Stimulated activated CD4-positive, alpha-beta T cell treated with anti-CD3 and anti-CD28 coated beads, TNF-alpha, amount 100 ng/mL, for 4 hours (primary cell): ENCODE results near the gene CIAO1.
"Not testable (repeated sequence)": the region's sequence is repeated elsewhere in the genome, so short reads cannot be mapped to it uniquely, and the experiment has no call there.

Experiments
- DNase-seq, 3 experiments: peaks; one replicate each; pipeline ENCODE4 v3.0.0-alpha.2; 2020; ENCODE audit warnings: low read depth in 3 of 3

The CIAO1 gene

DNA sequence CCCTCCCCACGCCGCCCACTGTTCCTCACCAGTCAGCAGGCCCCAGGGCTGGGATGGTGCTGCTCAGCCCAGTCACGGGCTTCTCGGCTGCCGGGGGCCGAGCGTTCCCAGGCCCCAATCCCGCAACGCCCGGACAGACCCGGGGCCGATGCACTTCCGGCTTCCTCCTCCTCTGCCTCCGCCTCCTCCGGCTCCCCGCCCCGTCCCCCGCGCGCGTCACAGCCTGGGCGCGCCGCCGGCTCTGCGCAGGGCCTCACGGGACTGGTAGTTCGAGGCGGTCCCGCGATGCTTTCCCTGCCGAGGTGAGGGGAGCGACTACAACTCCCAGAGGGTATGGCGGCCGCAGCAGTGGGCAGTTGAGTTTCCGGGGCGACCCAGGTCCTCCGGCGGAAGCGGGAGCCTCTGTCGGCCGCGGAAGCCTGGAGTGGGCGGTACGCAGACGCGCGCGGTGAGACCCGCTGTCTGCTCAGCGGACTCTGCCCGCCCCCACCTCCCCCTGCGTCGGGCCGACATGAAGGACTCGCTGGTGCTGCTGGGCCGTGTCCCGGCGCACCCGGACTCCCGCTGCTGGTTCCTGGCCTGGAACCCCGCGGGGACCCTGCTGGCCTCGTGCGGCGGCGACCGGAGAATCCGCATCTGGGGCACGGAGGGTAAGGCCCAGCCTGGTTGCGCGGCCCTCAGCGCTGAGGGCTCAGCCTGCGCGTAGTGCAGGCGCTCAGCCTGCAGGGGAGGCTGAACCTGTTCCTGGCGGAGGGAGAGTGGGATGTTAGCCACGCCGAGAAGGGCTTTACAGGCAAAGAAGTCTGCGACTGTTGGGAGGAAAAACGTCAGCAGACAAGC lies at the start of gene CIAO1, which contains the start of gene TMEM127:
Gene CIAO1, plus strand, starts transcription at position 386 of the 840 bp plus-strand sequence. Its CDS starts 126 bp downstream, at position 512.
Gene TMEM127, minus strand, starts transcription at position 158 of the 840 bp plus-strand sequence. CDS start 616 bp downstream, outside the sequence.
- peak; percentile 94 to 97 (median 97) for DNase-seq

DNA sequence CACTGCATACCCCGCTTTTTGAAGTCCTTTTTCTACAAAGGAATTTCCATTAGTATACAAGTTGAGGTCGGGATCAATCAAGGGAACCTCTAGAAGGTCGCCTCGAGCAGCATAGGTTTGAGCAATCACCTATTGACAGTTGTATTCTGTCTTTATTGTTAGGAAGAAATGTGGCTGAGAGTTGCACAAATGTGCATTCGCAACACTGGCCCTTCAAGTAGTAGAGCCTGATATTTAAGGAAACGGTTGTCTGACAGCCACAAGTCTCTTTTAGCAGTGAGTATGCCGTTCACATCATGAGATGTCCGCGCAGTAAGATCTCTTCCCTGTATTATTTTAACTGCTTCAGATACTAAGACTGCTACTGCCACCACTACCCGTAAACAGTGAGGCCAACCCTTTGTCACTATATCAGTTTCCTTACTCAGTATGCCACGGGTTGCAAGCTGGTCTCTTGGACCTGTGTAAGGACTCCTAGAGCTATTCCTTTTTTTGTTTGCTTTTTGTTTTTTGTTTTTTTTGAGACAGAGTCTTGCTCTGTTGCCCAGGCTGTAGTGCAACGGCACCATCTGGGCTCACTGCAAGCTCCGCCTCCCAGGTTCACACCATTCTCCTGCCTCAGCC lies 47.4 kb upstream of the CIAO1 start:
- DNase-seq, result no peak

DNA sequence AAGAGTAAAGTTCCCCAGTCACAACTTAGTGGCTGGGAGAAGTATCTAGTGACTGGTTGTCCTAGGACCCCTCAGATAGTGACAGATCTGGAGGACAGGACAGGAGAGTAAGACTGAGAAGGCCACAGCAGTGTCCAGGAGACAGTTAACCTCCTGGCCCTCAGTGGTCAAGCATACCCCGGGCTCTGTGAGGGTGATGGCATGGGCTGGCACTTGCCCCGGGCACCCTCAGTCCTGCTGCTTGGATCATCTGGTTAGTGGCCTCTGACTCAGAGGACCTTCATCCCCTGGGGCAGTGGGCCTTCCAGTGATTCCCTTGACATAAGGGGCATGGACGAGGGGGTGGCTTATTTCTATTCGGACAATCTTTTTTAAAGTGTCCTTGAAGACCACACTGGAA lies 46.1 kb upstream of the CIAO1 start:
- not testable (repeated sequence) for DNase-seq

DNA sequence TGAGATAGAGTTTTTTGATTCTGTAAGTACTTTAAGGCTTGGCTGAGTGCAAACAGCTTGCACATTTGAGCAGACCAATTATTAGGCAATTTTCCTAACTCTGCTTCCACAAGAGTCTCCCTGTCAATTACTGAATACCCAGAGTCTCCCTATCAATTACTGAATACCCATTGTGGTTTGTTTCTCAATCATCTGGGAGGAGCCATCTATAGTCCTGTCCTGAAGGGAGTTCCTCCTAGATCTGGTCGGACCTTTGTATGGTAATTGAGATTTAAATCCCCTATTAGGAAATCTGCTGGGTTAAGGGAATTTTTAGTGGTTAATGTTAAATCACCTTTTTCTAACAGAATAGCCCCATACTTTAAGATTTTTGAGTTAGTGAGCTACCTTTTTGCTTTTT lies 44.9 kb upstream of the CIAO1 start:
- DNase-seq, result not testable (repeated sequence)

DNA sequence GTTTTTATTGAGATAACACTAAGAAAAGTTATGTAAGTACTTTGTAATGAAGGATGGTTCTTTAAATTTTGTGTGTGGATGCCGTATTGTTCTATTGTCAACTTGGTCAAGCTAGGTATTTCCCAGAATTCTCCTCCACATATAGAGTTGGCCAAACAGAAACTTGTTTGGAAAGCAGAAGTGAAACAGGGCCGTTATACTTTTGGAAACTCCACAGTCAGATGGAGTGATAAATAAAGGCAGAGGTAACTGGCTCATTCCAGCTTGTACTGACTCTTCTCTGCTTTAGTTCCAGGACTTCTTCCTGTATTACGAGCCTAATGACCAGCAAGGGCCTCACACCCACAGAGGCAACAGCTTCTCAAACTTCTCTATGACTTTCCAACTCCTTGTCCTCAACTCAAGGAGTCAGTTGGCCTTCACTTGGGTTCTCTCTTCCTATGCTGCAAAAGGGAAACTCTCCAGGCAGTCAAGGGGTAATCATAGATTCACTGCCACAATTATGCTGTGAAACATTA lies 41.0 kb upstream of the CIAO1 start:
- DNase-seq, result no peak

DNA sequence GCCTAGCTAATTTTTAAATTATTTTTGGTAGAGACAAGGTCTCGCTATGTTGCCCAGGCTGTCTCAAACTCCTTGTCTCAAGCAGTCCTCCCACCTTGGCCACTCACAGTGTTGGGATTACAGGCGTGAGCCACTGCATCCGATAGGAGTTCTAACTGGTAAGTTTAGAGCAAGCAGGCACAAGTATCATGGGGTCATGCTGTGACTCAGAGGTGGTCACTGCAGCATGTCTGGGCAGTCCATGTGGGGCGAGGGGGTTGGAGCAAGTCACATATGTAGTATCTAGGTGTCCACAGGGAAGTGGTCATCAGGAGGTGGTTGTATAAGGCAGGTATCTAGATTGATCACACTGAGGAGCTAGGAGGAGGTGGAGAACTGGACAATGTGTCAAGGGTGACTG lies 34.7 kb upstream of the CIAO1 start:
- DNase-seq, result no peak

DNA sequence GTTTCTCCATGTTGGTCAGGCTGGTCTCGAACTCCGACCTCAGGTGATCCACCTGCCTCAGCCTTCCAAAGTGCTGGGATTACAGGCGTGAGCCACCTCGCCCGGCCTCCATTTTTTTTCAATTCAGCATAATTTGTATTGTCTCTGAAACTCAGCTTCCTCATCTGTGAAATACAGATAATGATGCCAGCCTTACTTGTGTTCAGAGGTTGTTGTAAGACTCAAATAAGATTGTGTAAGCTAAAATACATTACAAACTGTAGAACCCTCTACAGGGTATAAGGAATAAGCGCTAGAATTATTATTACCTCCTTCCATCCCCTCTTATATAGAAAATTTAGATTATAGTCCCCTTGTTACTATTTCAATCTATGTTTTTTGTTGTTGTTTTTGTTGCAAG lies 32.6 kb upstream of the CIAO1 start:
- no peak for DNase-seq

DNA sequence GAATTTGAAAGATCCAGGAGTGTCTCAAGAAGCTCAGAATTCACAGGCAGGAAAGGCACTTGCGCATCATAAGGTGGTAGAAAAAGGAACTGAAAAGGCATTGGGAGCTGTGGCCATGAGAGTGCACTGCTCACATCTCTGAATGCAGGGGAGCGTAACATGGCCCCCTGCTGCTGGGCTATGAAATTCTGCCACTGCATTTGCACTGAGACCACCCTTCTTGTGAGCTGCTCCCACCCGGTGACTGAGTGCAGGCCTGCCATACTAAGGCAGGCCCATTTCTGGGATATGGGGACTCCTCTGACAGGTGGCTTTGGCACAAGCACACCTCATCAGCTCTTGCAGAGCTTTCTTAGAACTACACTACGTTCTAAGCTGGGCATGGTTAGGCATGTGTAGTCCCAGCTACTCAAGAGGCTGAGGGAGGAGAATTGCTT lies 32.1 kb upstream of the CIAO1 start:
- DNase-seq, result no peak

DNA sequence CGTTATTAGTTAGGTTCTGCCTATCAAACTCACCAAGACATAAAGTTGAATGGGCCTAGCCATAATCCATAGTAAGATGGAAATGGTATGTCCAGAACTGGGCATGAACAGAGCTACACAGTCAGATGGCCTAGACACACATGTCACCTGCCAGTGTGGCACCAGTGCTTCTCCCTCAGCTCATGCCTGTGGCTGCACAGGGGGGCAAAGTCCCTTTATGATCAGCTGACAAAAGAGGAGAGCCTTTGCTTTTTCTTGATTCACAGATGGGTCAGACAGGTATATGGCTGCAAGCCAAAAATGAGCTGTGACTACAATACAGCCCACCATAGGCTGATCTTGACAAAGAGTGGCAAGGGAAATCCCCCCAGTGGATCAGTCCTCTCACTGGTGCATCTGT lies 29.1 kb upstream of the CIAO1 start:
- no peak for DNase-seq

DNA sequence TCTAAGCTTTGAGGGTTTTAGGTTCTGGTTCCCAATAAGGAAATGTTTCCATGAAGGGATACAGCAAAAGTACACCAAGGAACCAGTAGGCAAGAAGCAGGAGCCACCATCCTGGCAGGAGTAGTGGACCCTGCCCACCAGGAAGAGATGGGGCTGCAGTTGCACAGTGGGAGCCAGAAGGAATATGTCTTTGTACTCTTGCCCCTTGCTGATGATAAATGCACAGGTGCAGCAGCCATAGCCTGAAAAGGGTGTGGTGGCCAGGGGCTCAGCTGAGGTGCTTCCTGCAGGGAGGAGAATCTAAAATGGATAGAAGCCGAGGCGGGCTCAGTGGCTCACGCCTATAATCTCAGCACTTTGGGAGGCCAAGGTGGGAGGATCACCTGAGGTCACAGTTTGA lies 27.8 kb upstream of the CIAO1 start:
- DNase-seq, result no peak

DNA sequence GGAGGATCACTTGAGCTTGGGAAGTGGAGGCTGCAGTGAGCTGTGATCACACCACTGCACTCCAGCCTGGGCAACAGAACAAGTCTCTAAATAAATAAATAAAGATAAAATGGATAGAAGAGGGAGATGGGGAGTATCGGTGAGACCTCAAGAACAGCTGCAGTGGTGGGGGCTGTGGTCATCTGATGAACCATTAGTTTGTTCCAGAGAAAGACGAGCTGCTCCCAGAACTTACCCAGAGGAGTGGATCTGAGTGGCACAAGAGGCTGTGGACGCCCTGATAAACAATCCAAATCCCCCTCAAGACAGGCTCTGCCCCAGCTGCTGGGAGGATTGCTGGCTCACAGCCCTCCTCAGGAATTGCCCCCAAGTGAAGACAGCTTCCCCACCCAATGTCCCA lies 26.9 kb upstream of the CIAO1 start:
- DNase-seq, result no peak

DNA sequence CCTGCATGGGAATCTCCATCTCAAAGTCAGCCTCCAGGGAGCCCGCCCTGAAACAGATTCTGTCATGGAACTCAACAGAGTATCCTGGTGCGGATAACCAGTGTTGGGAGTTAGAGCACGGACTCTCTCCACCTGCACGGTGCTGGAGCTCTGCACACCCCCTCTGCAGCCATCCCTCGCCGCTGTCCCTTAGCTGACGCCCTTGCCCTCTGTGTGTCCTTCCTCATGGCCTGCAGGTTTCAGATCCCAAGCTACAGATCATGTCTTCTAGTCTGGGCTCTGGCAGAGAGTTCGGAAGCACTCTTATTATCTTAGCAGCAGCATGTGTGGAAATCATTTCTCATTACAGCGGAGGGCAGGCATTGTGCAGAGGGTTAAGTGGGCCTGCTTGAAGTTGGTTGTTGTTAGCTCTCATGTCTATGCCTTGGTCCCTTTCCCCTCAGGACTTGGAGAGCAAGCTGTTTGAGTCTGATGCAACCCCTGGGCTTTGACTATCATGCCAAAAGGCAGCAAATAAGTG lies 26.2 kb upstream of the CIAO1 start:
- no peak for DNase-seq

DNA sequence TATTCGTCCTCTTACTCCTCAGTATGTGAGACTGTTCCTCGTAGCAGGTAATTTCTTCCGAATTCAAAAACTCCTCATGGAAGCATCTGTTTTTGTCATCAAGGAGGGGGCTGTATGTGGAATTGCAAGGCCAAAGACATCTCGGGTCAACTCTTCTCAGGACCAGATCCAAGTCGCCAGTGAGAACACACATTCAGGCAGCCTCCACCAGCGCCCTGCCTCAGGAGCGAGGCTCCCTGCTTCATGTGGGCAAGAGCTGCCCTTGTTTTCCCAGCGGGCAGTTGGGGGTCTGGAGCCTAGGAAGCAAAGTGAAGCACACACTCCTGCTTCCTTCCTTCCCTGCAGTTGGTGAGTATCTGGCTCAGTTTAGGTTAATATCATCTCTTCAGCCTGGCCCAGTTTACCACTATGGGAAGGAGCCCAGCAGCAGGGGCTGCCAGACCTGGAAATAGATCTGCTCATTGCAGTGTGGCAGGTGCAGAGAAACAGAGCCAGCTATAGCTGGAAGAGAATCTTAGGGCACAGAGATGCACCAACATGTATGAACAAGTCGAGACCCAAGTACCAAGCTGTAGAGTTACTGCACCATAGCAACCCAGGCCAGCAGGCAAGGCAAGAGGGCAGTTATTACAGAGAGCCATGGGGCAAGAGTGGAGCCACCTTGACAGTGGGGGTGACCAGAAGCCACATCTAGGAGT lies 25.5 kb upstream of the CIAO1 start:
- DNase-seq, result no peak

DNA sequence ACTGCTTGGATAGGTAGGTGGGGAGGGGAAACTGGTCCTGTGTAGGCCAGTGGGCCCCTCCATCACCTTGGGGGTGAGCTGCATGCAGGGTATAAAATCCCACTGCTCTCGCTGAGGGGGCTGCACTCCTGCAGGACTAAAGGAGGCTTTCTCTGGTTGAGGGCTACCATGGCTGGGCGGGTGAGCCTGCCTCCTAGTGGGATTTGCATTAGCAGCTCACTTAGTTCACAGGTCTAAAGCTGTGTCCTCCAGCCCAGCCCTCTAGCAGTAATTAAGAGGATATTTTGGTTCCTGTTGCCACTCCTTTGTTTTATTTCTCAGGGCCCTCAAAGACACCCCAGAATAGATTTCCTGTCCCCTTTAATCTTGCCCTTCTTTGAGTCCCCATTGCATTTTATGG lies 24.8 kb upstream of the CIAO1 start:
- no peak for DNase-seq

DNA sequence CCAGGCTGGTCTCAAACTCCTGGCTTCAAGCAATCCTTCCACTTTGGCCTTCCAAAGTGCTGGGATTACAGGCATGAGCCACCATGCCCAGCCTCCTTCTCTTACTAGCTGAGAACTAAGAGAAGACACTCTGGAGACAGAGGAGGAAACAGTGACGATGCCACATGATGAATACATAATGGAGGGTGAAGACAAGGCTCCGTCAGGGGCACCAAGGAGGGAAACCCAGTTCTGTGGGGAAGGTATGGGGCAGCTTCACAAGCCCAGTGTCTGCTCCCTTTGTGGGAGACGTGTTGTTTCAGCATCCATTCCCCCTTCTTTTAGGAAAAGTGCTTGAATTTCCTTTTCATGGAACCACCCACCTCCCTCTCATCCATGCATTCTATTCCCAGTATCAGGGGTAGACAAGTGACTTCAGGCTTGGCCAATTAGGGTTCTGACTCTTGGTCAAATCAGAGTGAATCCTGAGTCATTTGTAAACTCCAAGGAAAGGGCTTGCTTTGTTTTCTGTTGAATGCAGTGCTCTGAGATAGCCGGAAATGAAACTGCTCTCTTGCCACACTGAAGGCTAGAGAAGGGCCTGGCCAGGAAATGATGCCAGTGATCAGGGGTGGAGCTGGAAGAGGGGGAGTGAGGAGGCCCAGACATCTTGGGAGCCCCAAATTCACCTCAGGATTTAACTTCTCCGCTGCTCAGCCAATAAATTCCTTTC lies 24.0 kb upstream of the CIAO1 start:
- no peak for DNase-seq

DNA sequence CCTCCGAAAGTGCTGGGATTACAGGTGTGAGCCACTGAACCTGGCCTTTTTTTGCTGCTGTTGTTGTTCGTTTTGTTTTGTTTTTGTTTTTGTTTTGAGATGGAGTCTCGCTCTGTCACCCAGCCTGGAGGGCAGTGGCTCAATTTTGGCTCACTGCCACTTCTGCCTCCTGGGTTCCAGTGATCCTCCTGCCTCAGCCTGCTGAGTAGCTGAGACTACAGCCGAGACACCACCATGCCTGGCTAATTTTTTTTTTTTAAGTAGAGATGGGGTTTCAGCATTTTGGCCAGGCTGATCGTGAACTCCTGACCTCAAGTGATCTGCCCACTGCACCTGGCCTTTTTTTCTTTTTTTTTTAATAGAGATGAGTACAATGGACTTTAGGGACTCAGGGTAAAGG lies 22.2 kb upstream of the CIAO1 start:
- DNase-seq, result no peak

DNA sequence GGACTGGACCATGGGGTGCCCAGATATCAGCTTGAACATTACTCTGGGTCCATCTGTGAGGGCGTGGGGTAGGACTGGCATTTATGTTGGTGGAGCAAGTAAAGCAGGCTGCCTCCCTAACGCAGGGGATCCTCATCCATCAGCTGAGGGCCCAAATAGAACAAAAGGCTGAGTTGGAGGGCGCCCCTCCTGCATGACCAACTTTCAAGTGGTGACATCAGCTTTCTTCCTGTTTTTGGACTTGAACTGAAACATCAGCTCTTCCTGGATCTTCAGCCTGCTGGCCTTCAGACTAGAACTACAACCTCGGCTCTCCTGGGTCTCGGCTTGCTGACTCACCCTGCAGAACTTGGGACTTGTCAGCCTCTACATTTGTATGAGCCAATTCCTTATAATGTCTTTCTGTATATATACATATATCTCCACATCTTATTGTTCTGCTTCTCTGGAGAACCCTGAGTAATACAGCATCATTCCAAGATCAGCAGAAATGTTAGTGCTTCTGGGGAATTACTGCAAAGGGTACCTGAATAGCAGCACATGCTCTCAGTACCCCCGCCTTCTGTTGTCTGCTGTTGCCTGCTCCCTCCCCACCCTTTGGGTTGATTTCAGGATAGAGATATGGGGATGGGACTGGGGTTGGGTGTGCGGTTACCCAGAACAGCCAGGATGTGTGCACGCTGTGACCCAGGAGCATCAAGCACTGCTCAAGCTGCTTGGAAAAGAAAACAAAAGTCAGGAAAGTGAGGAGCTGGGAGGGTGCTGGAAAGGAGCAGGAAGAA lies 20.2 kb upstream of the CIAO1 start:
- no peak for DNase-seq

DNA sequence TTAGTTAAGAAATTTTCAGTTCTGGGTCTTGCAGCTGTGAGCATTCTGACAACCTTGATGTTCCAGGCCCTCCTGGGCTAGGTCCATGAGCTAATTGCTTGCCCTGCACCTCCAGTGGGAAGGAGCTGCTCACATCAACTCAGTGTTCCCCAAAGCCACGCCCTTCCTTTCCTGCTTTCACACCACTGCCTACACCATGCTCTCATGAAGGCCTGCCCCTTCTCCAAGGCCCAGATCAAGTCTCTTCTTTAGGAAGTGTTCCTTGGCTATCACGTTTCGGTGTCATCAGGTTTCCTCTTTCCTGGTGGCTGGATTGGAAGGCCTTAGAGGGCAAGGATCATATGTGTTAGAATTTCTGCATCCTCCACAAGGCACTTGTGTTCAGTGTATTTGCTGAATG lies 19.0 kb upstream of the CIAO1 start:
- DNase-seq, result no peak

DNA sequence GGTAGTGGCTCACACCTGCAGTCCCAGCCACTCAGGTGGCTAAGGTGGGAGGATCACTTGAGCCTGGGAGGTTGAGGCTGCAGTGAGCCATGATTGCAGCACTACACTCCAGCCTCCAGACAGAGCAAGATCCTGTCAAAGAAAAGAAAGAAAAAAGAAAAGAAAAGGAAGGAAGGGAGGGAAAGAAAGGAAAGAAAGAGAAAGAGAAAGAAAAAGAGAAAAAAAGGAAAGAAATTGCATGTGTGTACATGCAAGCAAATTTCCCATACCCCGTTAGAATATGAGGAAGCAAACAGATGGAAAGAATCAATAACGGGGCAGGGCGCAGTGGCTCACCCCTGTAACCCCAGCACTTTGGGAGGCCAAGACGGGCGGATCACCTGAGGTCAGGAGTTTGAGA lies 18.1 kb upstream of the CIAO1 start:
- no peak for DNase-seq

DNA sequence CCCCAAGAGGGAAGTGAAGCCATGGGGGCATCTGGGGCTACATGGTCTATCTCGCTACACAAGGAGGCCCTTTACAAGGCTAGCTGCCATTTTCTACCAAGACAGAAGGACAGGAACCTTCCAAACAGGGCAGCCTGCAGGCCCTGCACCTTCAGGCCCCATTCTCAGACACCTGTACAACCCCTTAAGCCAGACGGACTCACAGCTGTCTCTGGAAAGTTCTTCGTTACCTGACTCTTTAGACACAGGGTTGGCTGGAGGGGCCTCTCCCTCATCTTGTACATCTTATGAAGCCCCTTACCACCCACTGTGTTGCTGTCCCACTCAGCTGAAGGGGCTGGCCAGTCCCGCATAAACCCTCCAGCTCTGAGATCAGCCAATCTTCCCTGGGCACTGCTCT lies 17.4 kb upstream of the CIAO1 start:
- no peak for DNase-seq

DNA sequence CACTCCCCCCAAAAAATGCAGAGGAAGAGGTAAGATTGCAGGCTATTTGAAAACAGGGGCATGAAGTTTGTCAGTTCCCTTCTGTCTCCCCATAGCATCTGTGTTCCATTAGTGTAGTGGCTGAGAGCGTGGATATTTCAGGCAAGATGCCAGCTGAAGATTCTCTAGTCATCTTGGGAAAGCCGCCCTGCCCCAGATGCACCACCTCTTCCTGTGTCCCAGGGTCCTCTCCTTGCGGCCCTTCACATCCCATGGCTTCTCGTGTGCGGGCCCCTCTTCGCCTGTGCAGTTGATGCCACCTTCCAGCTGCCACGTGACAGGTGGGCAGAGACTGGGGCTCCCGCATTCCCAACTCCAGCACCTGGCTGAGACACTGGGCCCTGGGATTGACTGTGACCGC lies 16.4 kb upstream of the CIAO1 start:
- no peak for DNase-seq
